Measurements from ENCODE around the gene COX7A1.
A peak's percentile ranks its signal among the peaks of the same experiment; 100 is the strongest.

Gene COX7A1

DNA sequence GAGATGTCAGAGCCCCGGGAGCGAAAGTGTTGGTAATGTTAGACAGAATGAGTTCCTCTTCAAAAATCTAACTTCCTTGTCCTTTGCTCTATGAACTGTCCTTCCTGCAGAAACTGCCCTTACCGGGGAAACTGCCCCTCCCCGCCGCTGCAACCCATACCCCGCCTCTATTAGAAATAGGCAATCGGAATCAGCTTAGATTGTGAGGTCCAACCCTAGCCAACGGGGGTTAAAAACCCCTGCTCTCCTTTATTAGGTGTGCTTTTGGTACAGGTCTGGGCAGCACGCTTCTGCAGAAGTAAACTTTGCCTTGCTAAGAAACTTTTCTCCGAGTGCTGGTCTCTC, 23.9 kb downstream of the COX7A1 start:
- no peak for TF ChIP-seq CTCF (IDR thresholded peaks at IDR 0.05; ENCODE audit: poor library complexity, severe bottlenecking)
- H3K27ac ChIP-seq (ENCODE audit: poor library complexity, severe bottlenecking) = peak overlapping the region; percentile 79
- no peak for ATAC-seq (ENCODE audit: low read depth)

DNA sequence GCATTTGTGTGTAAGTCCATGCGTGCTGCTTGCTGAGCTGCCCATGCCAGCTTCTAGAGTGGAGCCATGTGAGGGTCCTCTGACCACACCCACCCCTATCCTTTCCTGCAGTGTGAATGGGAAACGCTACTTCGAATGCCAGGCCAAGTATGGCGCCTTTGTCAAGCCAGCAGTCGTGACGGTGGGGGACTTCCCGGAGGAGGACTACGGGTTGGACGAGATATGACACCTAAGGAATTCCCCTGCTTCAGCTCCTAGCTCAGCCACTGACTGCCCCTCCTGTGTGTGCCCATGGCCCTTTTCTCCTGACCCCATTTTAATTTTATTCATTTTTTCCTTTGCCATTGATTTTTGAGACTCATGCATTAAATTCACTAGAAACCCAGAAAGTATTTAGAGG, 26.7 kb downstream of the COX7A1 start:
- ATAC-seq (ENCODE audit: low read depth) (no peak), DNase-seq (ENCODE audit: low spot score) (no peak)
- peaks cover 22% of the 10 kb centered on the region for H3K36me3 ChIP-seq (ENCODE audit: low read depth)
- peaks cover 4% of the 10 kb centered on the region for H3K9me3 ChIP-seq (ENCODE audit: severe bottlenecking)
- H3K27ac ChIP-seq (ENCODE audit: poor library complexity, severe bottlenecking) = no peak overlapping the region
- no peaks in the 10 kb centered on the region for H3K4me1 ChIP-seq (ENCODE audit: insufficient read depth, poor library complexity, severe bottlenecking)
- TF ChIP-seq CTCF (IDR thresholded peaks at IDR 0.05; ENCODE audit: poor library complexity, severe bottlenecking) = no peak
- H3K27me3 ChIP-seq (ENCODE audit: insufficient read depth, poor library complexity, severe bottlenecking) = no peaks in the 10 kb centered on the region
- H3K4me3 ChIP-seq (ENCODE audit: severe bottlenecking) = no peak overlapping the region

More for the DNA sequence above, 23.9 kb downstream of the COX7A1 start:
- Histone ChIP-seq H3K9me3 (ENCODE audit: severe bottlenecking) (peaks cover 4% of the 10 kb centered on the region), H3K4me3 (ENCODE audit: severe bottlenecking) (peak overlapping the region; percentile 26), H3K27me3 (ENCODE audit: insufficient read depth, poor library complexity, severe bottlenecking) (no peaks in the 10 kb centered on the region), H3K36me3 (ENCODE audit: low read depth) (peaks cover 14% of the 10 kb centered on the region), H3K4me1 (ENCODE audit: insufficient read depth, poor library complexity, severe bottlenecking) (peaks cover 17% of the 10 kb centered on the region)
- DNase-seq (ENCODE audit: low spot score) = no peak

DNA sequence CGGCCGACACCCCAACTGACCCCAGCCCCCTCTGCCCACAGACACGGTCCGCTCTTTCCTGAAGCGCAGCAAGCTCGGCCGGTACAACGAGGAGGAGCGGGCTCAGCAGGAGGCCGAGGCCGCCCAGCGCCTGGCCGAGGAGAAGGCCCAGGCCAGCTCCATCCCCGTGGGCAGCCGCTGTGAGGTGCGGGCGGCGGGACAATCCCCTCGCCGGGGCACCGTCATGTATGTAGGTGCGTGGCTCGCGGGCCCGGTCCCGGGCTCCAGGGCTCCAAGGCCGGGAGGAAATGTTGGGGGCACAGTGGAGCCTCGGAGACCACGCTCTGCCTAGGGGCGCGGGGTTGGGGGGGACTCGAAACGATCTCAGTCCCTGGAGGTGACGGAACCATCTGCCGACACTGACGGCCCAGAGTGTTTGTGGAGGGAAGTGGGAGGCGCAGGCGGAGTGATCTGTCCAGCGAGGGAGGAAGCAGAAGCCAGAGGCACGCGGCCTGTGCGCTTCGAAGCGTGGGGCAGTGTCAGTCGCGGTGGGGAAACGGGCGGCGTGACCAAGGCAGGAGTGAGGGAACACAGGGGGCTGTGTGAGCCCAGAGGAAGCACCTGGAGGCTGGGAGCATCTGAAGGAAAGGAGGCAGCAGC, 30.6 kb downstream of the COX7A1 start:
- no peak for TF ChIP-seq CTCF (IDR thresholded peaks at IDR 0.05; ENCODE audit: poor library complexity, severe bottlenecking)
- Histone ChIP-seq H3K4me3 (ENCODE audit: severe bottlenecking) (no peak overlapping the region), H3K9me3 (ENCODE audit: severe bottlenecking) (no peaks in the 10 kb centered on the region), H3K27me3 (ENCODE audit: insufficient read depth, poor library complexity, severe bottlenecking) (no peaks in the 10 kb centered on the region), H3K4me1 (ENCODE audit: insufficient read depth, poor library complexity, severe bottlenecking) (no peaks in the 10 kb centered on the region), H3K36me3 (ENCODE audit: low read depth) (peaks cover 42% of the 10 kb centered on the region), H3K27ac (ENCODE audit: poor library complexity, severe bottlenecking) (no peak overlapping the region)
- ATAC-seq (ENCODE audit: low read depth) (no peak), DNase-seq (ENCODE audit: low spot score) (no peak)

DNA sequence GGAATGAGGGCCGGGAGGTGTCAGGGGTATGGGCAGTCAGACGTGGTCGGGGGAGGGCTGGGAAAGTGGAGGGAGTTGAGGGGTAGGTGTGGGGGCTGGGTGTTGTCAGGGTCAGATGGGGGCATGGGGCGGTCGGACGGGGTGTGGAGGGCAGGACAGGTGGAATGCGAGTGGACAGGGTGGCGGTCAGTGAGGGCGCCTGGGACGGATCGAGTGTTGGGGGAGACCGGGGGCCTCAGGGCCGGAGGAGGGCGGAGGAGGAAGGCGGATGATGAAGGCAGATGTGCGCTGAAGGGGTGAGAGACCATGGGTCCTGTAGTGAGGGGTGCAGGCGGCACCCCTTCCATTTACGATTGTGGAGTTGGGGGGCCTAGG, 31.3 kb downstream of the COX7A1 start:
- no peak for TF ChIP-seq CTCF (IDR thresholded peaks at IDR 0.05; ENCODE audit: poor library complexity, severe bottlenecking)
- no peak for DNase-seq (ENCODE audit: low spot score)
- no peak for ATAC-seq (ENCODE audit: low read depth)
- Histone ChIP-seq H3K4me1 (ENCODE audit: insufficient read depth, poor library complexity, severe bottlenecking) (no peaks in the 10 kb centered on the region), H3K9me3 (ENCODE audit: severe bottlenecking) (no peaks in the 10 kb centered on the region), H3K36me3 (ENCODE audit: low read depth) (peaks cover 48% of the 10 kb centered on the region), H3K27me3 (ENCODE audit: insufficient read depth, poor library complexity, severe bottlenecking) (no peaks in the 10 kb centered on the region), H3K27ac (ENCODE audit: poor library complexity, severe bottlenecking) (no peak overlapping the region), H3K4me3 (ENCODE audit: severe bottlenecking) (no peak overlapping the region)

- TF ChIP-seq CTCF (IDR thresholded peaks at IDR 0.05; ENCODE audit: poor library complexity, severe bottlenecking) = no peak
- Histone ChIP-seq H3K27ac (ENCODE audit: poor library complexity, severe bottlenecking) (no peak overlapping the region), H3K9me3 (ENCODE audit: severe bottlenecking) (no peaks in the 10 kb centered on the region), H3K4me3 (ENCODE audit: severe bottlenecking) (no peak overlapping the region), H3K4me1 (ENCODE audit: insufficient read depth, poor library complexity, severe bottlenecking) (no peaks in the 10 kb centered on the region), H3K27me3 (ENCODE audit: insufficient read depth, poor library complexity, severe bottlenecking) (no peaks in the 10 kb centered on the region), H3K36me3 (ENCODE audit: low read depth) (peaks cover 42% of the 10 kb centered on the region)
- DNase-seq (ENCODE audit: low spot score) (no peak), ATAC-seq (ENCODE audit: low read depth) (no peak)
Observed at GRCh38 chr19:36120092-36120983, 31.9 kb downstream of the COX7A1 start.

All from RWPE2 (cell line).